Smooth muscle cell (in vitro differentiated cells): Measurements from ENCODE around the gene RDH13. TPM values are rescaled to one million over a fixed set of nuclear protein-coding genes. Genes with fewer than 3 reads are reported as not detected.
A peak's percentile ranks its signal among the peaks of the same experiment; 100 is the strongest.

Experiments used
- DNase-seq: peaks from one replicate; lab custom pipeline; 2025; ENCODE audit not compliant: unreplicated experiment; lab: John Stamatoyannopoulos, UW
- H2AFZ ChIP-seq: fragments of 200-600 bp; sonication (generic); 2 replicates; pipeline ENCODE4 v1.6.0; 2016; ENCODE audit warnings: antibody characterized with exemption, low read depth, mild to moderate bottlenecking
- H3F3A ChIP-seq: fragments of 200-600 bp; sonication (generic); 2 replicates; pipeline ENCODE4 v1.6.0; 2017; ENCODE audit warnings: antibody characterized with exemption, low read depth
- H3K27ac ChIP-seq: fragments of 200-600 bp; sonication (generic); 2 replicates; pipeline ENCODE4 v1.5.1; 2016; ENCODE audit warnings: low read depth, mild to moderate bottlenecking
- H3K27me3 ChIP-seq: fragments of 200-600 bp; sonication (generic); 2 replicates; pipeline ENCODE4 v1.6.1; 2016; ENCODE audit warnings: low read depth, mild to moderate bottlenecking
- H3K36me3 ChIP-seq: fragments of 200-600 bp; sonication (generic); 2 replicates; pipeline ENCODE4 v1.5.1; 2016; ENCODE audit warnings: low read depth
- H3K4me1 ChIP-seq: fragments of 200-600 bp; sonication (generic); 2 replicates; pipeline ENCODE4 v1.5.1; 2016; ENCODE audit warnings: low read depth
- H3K4me2 ChIP-seq: fragments of 200-600 bp; sonication (generic); 2 replicates; pipeline ENCODE4 v1.6.0; 2016; ENCODE audit warnings: mild to moderate bottlenecking
- H3K4me3 ChIP-seq: fragments of 200-600 bp; sonication (generic); 2 replicates; pipeline ENCODE4 v1.5.1; 2016; ENCODE audit warnings: mild to moderate bottlenecking
- H3K79me2 ChIP-seq: fragments of 200-600 bp; sonication (generic); 2 replicates; pipeline ENCODE4 v1.6.0; 2016; ENCODE audit warnings: low read depth, mild to moderate bottlenecking
- H3K9ac ChIP-seq: fragments of 200-600 bp; sonication (generic); 2 replicates; pipeline ENCODE4 v1.6.0; 2016; ENCODE audit warnings: low read depth
- H3K9me3 ChIP-seq: fragments of 200-600 bp; sonication (generic); replicated peaks from 2 replicates; pipeline ENCODE4 v1.5.1; 2016; ENCODE audit warnings: low read depth
- H4K20me1 ChIP-seq: fragments of 200-600 bp; sonication (generic); 2 replicates; pipeline ENCODE4 v1.6.0; 2016; ENCODE audit warnings: low read depth
- whole genome bisulfite sequencing: methylation state at CpG from one replicate; pipeline ENCODE4 v1.1.7; 2016; ENCODE audit warnings: low lambda C conversion rate; 5-methylcytosine and 5-hydroxymethylcytosine counted together
- polyA plus RNA-seq: library from polyadenylated mRNA; unstranded; fragments of >200 nt; fragmentation: Nextera tagmentation; extraction: Ambion mirVana; gene quantifications from 2 replicates; pipeline ENCODE4 v1.2.1, GENCODE V29; 2016
- total RNA-seq: library from RNA; depleted of rRNA; stranded (reverse); fragments of >200 nt; gene quantifications from 2 replicates; pipeline ENCODE4 v1.2.3, GENCODE V29; 2014
- TF ChIP-seq, protein P1 (sequence below): fragments of 200-600 bp; sonication (generic); IDR thresholded peaks from 2 replicates; pipeline ENCODE4 v1.5.1; 2017; ENCODE audit warnings: borderline replicate concordance, mild to moderate bottlenecking, antibody characterized with exemption; ENCODE audit not compliant: insufficient read depth, poor library complexity, severe bottlenecking

The RDH13 gene
- total and polyA plus RNA-seq, 2 experiments from 2014 or later = 9.1 to 13.5 TPM

DNA sequence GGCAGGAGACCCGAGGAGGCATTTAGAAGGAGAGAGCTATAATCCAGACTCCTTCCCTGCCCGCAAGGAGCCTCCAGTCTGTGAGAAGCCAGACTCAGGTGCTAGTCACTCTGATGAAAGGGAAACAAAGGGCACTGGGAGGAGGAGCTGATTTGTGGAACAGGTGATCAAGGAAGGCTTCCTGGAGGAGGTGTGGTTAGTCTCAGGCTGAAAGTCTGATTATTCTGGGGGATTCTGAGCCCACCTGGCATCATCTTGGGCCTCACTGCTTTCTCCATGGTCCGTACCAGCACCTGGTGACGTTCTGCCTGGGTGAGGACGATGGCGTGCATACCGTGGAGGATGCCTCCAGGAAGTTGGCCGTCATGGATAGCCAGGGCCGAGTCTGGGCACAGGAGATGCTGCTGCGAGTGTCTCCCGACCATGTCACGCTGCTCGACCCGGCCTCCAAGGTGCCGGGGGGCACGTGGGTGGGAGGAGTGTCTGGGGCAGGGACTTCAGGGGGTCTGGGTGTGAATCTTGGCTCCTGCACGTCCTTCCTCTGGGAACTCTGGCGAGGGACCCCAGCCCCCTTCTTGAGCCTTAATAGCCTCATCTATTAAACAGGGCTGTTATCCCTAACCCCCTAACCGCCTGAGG, 16.6 kb upstream of the RDH13 start:
- WGBS = 87% methylated on average over 19 of the region's 19 CpGs
- Histone ChIP-seq H3K9me3 (no peaks in the 10 kb centered on the region), H3K9ac (no peak overlapping the region), H3K27me3 (peaks cover 38% of the 10 kb centered on the region), H3K79me2 (no peaks in the 10 kb centered on the region), H4K20me1 (no peaks in the 10 kb centered on the region), H3K36me3 (no peaks in the 10 kb centered on the region), H3K27ac (no peak overlapping the region), H3K4me1 (no peaks in the 10 kb centered on the region), H3K4me3 (no peak overlapping the region), H3K4me2 (no peak overlapping the region), H3F3A (no peaks in the 10 kb centered on the region), H2AFZ (no peak overlapping the region)
- TF ChIP-seq, protein P1, sequence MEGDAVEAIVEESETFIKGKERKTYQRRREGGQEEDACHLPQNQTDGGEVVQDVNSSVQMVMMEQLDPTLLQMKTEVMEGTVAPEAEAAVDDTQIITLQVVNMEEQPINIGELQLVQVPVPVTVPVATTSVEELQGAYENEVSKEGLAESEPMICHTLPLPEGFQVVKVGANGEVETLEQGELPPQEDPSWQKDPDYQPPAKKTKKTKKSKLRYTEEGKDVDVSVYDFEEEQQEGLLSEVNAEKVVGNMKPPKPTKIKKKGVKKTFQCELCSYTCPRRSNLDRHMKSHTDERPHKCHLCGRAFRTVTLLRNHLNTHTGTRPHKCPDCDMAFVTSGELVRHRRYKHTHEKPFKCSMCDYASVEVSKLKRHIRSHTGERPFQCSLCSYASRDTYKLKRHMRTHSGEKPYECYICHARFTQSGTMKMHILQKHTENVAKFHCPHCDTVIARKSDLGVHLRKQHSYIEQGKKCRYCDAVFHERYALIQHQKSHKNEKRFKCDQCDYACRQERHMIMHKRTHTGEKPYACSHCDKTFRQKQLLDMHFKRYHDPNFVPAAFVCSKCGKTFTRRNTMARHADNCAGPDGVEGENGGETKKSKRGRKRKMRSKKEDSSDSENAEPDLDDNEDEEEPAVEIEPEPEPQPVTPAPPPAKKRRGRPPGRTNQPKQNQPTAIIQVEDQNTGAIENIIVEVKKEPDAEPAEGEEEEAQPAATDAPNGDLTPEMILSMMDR = no peak
- no peak for DNase-seq

DNA sequence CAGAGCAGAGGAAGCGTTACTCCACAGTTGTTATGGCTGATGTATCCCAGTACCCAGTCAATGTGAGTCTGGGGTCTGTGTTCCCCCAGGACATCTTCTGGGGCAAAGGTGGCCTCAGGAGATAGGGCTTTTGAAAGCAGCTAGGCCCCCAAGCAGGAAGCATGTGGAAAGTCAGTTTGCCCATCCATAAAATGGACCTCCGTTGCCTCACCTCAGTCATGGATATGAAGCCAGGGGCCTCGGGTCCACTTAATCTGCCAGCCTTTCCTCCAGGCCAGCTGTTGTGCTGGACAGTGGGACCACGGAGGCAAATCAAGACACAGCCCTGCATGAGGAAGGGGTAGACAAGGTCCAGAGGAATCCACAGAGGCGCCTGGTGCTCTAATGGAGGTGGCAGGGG, 16.0 kb upstream of the RDH13 start:
- no peaks in the 10 kb centered on the region for H4K20me1 ChIP-seq
- H3K27me3 ChIP-seq = peaks cover 36% of the 10 kb centered on the region
- 91% methylated on average over 5 of the region's 5 CpGs for WGBS

DNA sequence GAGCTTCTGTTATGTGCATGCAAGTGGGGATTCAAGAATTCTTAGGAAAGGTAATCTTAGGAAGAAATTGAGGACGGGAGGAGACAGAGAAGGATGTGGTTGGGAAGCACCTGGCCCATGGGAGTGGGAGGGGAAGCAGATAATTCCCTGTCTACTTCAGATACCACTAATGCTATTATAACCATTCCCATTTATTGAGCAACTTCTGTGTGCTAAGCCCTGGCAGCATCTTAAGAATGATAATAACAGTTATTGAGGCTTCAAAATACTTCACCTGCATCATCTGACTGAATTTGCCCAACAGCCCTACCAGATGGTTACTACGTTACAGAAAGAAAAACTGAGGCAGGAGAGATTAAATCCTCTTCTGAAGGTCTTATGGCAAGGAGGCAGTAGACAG, 14.2 kb upstream of the RDH13 start:
- Histone ChIP-seq H3K4me3 (no peak overlapping the region), H3K4me2 (no peak overlapping the region), H3K27me3 (peaks cover 27% of the 10 kb centered on the region), H4K20me1 (no peaks in the 10 kb centered on the region), H3F3A (no peaks in the 10 kb centered on the region), H2AFZ (no peak overlapping the region), H3K9ac (no peak overlapping the region), H3K36me3 (no peaks in the 10 kb centered on the region), H3K79me2 (no peaks in the 10 kb centered on the region), H3K4me1 (no peaks in the 10 kb centered on the region), H3K27ac (no peak overlapping the region), H3K9me3 (no peaks in the 10 kb centered on the region)
- no peak for DNase-seq
- TF ChIP-seq, protein P1 = no peak
- WGBS = 77% methylated on average over 2 of the region's 2 CpGs

More for the DNA sequence above, 16.0 kb upstream of the RDH13 start:
- H3F3A ChIP-seq = no peaks in the 10 kb centered on the region
- no peak overlapping the region for H3K4me3 ChIP-seq
- H3K79me2 ChIP-seq = no peaks in the 10 kb centered on the region
- H3K9me3 ChIP-seq = no peaks in the 10 kb centered on the region
- no peak overlapping the region for H3K4me2 ChIP-seq
- H3K36me3 ChIP-seq = no peaks in the 10 kb centered on the region
- H3K9ac ChIP-seq = no peak overlapping the region
- TF ChIP-seq, protein P1 = no peak
- DNase-seq = no peak
- no peaks in the 10 kb centered on the region for H3K4me1 ChIP-seq
- no peak overlapping the region for H2AFZ ChIP-seq
- no peak overlapping the region for H3K27ac ChIP-seq

DNA sequence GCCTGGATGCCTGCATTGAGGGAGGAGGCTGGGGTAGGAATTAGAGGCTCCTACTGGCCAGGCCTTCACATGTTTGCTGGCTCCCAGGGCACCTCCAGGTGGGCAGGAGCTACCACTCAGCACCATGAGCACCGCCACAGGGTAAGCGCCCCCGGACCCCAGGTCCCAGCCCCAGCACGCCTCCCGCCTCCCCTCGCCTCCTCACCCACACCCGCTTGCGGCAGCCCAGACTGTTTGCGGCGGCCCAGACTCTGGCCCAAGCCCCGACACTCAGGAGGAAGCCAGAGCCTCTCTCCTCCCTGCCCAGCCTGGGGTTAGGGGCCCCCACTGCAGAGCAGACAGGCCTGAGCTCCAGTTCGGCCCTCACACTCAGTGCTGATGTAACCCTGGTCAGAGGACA, 13.4 kb upstream of the RDH13 start:
- no peak overlapping the region for H2AFZ ChIP-seq
- H3K9me3 ChIP-seq = no peaks in the 10 kb centered on the region
- peak overlapping the region; percentile 21 for H3K4me3 ChIP-seq
- H3K27me3 ChIP-seq = peaks cover 26% of the 10 kb centered on the region
- no peaks in the 10 kb centered on the region for H3F3A ChIP-seq
- H3K4me2 ChIP-seq = peak overlapping the region; percentile 6
- TF ChIP-seq, protein P1 = no peak
- H3K27ac ChIP-seq = no peak overlapping the region
- no peaks in the 10 kb centered on the region for H4K20me1 ChIP-seq
- no peaks in the 10 kb centered on the region for H3K4me1 ChIP-seq
- 82% methylated on average over 6 of the region's 12 CpGs for WGBS
- H3K9ac ChIP-seq = no peak overlapping the region
- H3K79me2 ChIP-seq = no peaks in the 10 kb centered on the region
- DNase-seq = no peak
- H3K36me3 ChIP-seq = no peaks in the 10 kb centered on the region
